DOHH2 (cell line): ENCODE data around the gene SNAPC2.

Experiments used
- H3F3A ChIP-seq: fragments of 200-600 bp; sonication (generic), shearing (Covaris generic); 2 replicates; pipeline ENCODE4 v1.6.0; 2016; ENCODE audit warnings: antibody characterized with exemption, mild to moderate bottlenecking; ENCODE audit not compliant: control insufficient read depth, insufficient read depth
- H3K27ac ChIP-seq: fragments of 200-600 bp; sonication (generic); 2 replicates; pipeline ENCODE4 v1.5.1; 2014; ENCODE audit warnings: low read depth, mild to moderate bottlenecking, low read length, moderate library complexity
- H3K27me3 ChIP-seq: fragments of 200-600 bp; sonication (generic); 2 replicates; pipeline ENCODE4 v1.6.1; 2014; ENCODE audit warnings: mild to moderate bottlenecking, low read length, mixed read lengths; ENCODE audit not compliant: control insufficient read depth
- H3K36me3 ChIP-seq: fragments of 200-600 bp; sonication (generic); 2 replicates; pipeline ENCODE4 v1.6.1; 2014; ENCODE audit warnings: mild to moderate bottlenecking, low read length, moderate library complexity, mixed read lengths; ENCODE audit not compliant: control insufficient read depth
- H3K4me1 ChIP-seq: fragments of 200-600 bp; sonication (generic); 2 replicates; pipeline ENCODE4 v1.6.1; 2014; ENCODE audit warnings: mild to moderate bottlenecking, low read length, mixed read lengths; ENCODE audit not compliant: control insufficient read depth
- H3K4me2 ChIP-seq: fragments of 200-600 bp; sonication (generic); 2 replicates; pipeline ENCODE4 v1.6.0; 2014; ENCODE audit warnings: mild to moderate bottlenecking, low read length, moderate library complexity
- H3K4me3 ChIP-seq: fragments of 200-600 bp; sonication (generic); 2 replicates; pipeline ENCODE4 v1.5.1; 2014; ENCODE audit warnings: mild to moderate bottlenecking, low read length, mixed read lengths
- H3K79me2 ChIP-seq: fragments of 200-600 bp; sonication (generic); 2 replicates; pipeline ENCODE4 v1.6.1; 2014; ENCODE audit warnings: mild to moderate bottlenecking, low read length, mixed read lengths; ENCODE audit not compliant: control insufficient read depth
- H3K9me2 ChIP-seq: fragments of 200-600 bp; sonication (generic); replicated peaks from 2 replicates; pipeline ENCODE4 v1.6.1; 2014; ENCODE audit warnings: mild to moderate bottlenecking, low read length, mixed read lengths; ENCODE audit not compliant: control insufficient read depth
- H3K9me3 ChIP-seq: fragments of 200-600 bp; sonication (generic); 2 replicates; pipeline ENCODE4 v1.6.1; 2014; ENCODE audit warnings: antibody characterized with exemption, low read length, mixed read lengths; ENCODE audit not compliant: control insufficient read depth, insufficient read depth
- H4K20me1 ChIP-seq: fragments of 200-600 bp; sonication (generic); 2 replicates; pipeline ENCODE4 v1.6.0; 2014; ENCODE audit warnings: low read depth, mild to moderate bottlenecking, antibody characterized with exemption, low read length, moderate library complexity; ENCODE audit not compliant: control insufficient read depth, insufficient read depth
- EZH2phosphoT487 ChIP-seq: fragments of 200-600 bp; sonication (generic); IDR thresholded peaks from 2 replicates; pipeline ENCODE4 v1.6.1; 2017; ENCODE audit warnings: borderline replicate concordance, mild to moderate bottlenecking, antibody characterized with exemption, low read length, moderate library complexity, mixed read lengths
- TF ChIP-seq, protein P1 (sequence below): fragments of 200-600 bp; sonication (generic); IDR thresholded peaks from one replicate; pipeline ENCODE4 v1.5.1; 2014; ENCODE audit warnings: antibody characterized with exemption, mild to moderate bottlenecking, low read depth, low read length; ENCODE audit not compliant: poor library complexity, severe bottlenecking

SNAPC2 gene

DNA sequence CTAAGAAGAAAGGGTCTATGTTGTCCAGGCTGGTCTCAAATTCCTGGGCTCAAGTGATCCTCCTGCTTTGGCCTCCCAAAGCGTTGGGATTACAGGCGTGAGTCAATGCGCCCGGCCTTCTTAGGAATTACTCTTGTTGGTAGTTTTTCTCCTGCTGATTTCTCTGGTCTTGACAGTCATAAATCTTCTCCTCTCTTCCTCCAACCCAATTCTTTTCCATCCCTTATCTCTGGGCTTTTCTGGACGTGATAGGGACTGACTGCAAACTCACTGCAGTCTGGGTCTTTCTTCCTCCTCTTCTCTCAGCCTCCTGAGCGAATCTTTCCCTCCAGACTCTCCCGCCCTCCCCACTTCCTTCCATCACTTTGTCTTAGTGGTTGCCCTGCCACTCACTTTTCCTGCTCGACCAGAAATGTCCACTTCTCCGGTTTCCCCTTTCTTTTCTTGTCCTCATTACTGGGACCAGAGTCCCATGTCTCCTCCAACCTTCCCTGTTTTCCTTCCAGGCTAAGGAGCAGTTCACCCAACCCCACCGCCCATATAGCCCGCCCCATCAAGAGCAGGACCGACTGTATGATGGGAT is 45.2 kb downstream of the SNAPC2 start:
- no peak overlapping the region for H3K4me2 ChIP-seq
- TF ChIP-seq, protein P1, sequence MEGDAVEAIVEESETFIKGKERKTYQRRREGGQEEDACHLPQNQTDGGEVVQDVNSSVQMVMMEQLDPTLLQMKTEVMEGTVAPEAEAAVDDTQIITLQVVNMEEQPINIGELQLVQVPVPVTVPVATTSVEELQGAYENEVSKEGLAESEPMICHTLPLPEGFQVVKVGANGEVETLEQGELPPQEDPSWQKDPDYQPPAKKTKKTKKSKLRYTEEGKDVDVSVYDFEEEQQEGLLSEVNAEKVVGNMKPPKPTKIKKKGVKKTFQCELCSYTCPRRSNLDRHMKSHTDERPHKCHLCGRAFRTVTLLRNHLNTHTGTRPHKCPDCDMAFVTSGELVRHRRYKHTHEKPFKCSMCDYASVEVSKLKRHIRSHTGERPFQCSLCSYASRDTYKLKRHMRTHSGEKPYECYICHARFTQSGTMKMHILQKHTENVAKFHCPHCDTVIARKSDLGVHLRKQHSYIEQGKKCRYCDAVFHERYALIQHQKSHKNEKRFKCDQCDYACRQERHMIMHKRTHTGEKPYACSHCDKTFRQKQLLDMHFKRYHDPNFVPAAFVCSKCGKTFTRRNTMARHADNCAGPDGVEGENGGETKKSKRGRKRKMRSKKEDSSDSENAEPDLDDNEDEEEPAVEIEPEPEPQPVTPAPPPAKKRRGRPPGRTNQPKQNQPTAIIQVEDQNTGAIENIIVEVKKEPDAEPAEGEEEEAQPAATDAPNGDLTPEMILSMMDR: no peak
- no peak for TF ChIP-seq EZH2phosphoT487
- H3K27ac ChIP-seq: no peak overlapping the region
- no peaks in the 10 kb centered on the region for H3K4me1 ChIP-seq
- no peaks in the 10 kb centered on the region for H3K9me2 ChIP-seq
- H3K79me2 ChIP-seq: no peaks in the 10 kb centered on the region
- H3K4me3 ChIP-seq: no peak overlapping the region
- no peaks in the 10 kb centered on the region for H3K27me3 ChIP-seq
- H3K36me3 ChIP-seq: peaks cover 92% of the 10 kb centered on the region
- no peaks in the 10 kb centered on the region for H3K9me3 ChIP-seq
- H3F3A ChIP-seq: peaks cover 5% of the 10 kb centered on the region; the same call in 1 of the 2 replicates
- peaks cover 8% of the 10 kb centered on the region; the same call in 1 of the 2 replicates for H4K20me1 ChIP-seq

DNA sequence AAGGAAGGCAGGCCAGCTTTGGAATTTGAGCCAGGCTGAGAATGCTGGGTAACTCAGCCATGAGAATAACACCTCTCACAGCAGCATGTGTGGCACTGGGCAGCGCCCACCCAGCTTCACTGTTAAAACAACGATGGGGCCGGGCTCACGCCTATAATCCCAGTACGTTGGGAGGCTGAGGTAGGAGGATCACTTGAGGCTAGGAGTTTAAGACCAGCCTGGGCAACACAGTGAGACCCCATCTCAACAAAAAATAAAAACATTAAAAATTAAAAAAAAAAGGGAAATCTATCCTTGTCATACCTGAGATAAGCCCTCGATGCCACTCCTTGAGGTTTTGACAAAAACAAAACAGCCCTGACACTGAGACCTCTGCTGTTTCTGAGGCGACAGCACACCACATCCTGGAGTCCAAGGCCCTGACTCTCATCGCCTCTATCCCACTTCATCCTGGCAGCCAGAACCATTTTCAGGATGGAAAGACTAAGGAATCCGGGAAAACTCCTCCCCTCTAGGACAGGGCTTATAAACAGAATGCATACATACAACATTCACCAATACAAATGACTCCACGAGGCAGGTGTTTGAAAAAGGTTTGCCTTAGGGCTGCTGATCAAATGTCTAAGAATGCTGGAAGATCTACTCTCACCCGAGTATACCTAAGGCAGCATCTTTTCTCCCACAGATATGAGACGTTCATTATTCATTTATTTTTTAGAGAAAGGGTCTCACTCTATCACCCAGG is 46.0 kb downstream of the SNAPC2 start:
- Histone ChIP-seq H3K79me2 (no peaks in the 10 kb centered on the region), H3K9me3 (no peaks in the 10 kb centered on the region), H3F3A (no peaks in the 10 kb centered on the region), H3K36me3 (peaks cover 92% of the 10 kb centered on the region), H4K20me1 (peaks cover 8% of the 10 kb centered on the region; the same call in 1 of the 2 replicates), H3K9me2 (no peaks in the 10 kb centered on the region), H3K27me3 (no peaks in the 10 kb centered on the region), H3K4me3 (no peak overlapping the region), H3K4me1 (no peaks in the 10 kb centered on the region), H3K27ac (no peak overlapping the region), H3K4me2 (no peak overlapping the region)
- TF ChIP-seq EZH2phosphoT487: no peak
- TF ChIP-seq, protein P1: no peak

DNA sequence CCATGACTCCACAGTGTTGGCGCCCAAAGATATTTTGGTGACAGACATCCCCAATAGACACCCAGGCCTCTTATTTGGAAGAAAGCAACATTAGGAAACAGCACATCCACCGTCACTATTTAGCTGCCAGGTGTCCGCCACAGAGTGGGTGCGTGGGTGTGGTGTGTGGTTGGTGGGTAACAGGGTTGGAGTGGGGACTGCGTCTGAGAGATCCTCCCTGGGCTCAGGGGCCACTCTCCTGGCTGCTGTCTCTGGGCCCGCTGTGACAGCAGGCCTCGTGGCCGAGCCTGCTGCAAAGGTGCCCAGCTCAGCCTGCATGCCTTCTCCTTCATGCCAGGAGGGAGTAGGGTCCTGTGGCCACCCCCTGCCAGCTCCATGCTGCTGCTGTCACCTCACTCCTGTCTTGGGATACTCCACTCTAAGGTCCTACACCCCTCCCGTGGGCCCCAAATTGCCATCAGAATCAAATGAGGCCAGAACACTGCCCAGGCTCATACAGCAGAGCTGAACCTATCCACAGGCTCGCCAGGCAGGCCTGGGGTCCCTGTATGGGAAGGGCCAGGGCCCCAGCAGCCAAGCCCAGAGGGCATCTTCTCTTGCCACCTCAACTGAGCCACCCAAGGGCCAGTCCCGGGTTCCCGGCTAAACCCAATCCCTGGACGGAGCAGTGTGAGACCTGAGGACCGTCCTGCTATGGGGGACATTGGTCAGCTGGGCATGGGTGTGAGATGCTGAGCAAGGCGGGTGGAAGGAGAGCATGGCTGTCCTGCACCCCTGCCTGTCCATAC is 48.1 kb downstream of the SNAPC2 start:
- H3K36me3 ChIP-seq: peaks cover 82% of the 10 kb centered on the region
- H3K4me2 ChIP-seq: no peak overlapping the region
- no peaks in the 10 kb centered on the region for H3K9me2 ChIP-seq
- no peak overlapping the region for H3K4me3 ChIP-seq
- H4K20me1 ChIP-seq: peaks cover 8% of the 10 kb centered on the region; the same call in 1 of the 2 replicates
- H3K27me3 ChIP-seq: no peaks in the 10 kb centered on the region
- no peaks in the 10 kb centered on the region for H3K79me2 ChIP-seq
- H3K9me3 ChIP-seq: no peaks in the 10 kb centered on the region
- no peaks in the 10 kb centered on the region for H3K4me1 ChIP-seq
- no peak overlapping the region for H3K27ac ChIP-seq
- no peak for TF ChIP-seq EZH2phosphoT487
- TF ChIP-seq, protein P1: no peak
- H3F3A ChIP-seq: no peaks in the 10 kb centered on the region
